Ovary (tissue), 9 donors: Measurements from ENCODE around the gene AQP2. TPM values are rescaled to one million over a fixed set of nuclear protein-coding genes. Genes with fewer than 3 reads are reported as not detected.

Experiments used
- DNase-seq, 5 donors: peaks; one replicate each; pipeline ENCODE4 v3.0.0-alpha.2; 2019 to 2020
- H3K27ac ChIP-seq, 2 donors: fragments of 200-600 bp; one replicate each; pipeline versions ENCODE4 v1.5.1 to v1.8.0; 2019 to 2022
- H3K27me3 ChIP-seq: fragments of 200-600 bp; one replicate; pipeline ENCODE4 v1.8.0; 2022
- H3K36me3 ChIP-seq: fragments of 200-600 bp; sonication (generic); one replicate; pipeline ENCODE4 v1.5.1; 2019
- H3K4me1 ChIP-seq: one replicate; pipeline ENCODE4 v1.8.1; 2013; ENCODE audit warnings: mild to moderate bottlenecking, moderate library complexity; ENCODE audit not compliant: insufficient read depth
- H3K4me3 ChIP-seq: fragments of 200-600 bp; sonication (generic); one replicate; pipeline ENCODE4 v1.5.1; 2017
- H3K9me3 ChIP-seq, 2 donors: fragments of 200-600 bp in 1 of 2; sonication (generic) in 1 of 2; one replicate each; pipeline versions ENCODE4 v1.5.1 to v1.8.1; 2013 to 2019; ENCODE audit warnings: mild to moderate bottlenecking in 1 of 2, moderate library complexity in 1 of 2
- CTCF ChIP-seq, 3 donors: fragments of 450-650 bp in 2 of 3; fragments of 200-600 bp in 1 of 3; IDR thresholded peaks; one replicate each; pipeline versions ENCODE4 v1.5.1 to v1.8.0; 2016 to 2022; ENCODE audit warnings: antibody characterized with exemption in 3 of 3, mild to moderate bottlenecking in 1 of 3
- EP300 ChIP-seq: sonication (generic); formaldehyde crosslinking; IDR thresholded peaks from one replicate; pipeline ENCODE4 v1.6.1; 2017; ENCODE audit warnings: antibody characterized with exemption
- POLR2A ChIP-seq: fragments of 450-650 bp; IDR thresholded peaks from one replicate; pipeline ENCODE4 v1.6.1; 2017; ENCODE audit warnings: antibody characterized with exemption, mild to moderate bottlenecking, moderate library complexity
- WGBS, 3 donors: extraction: QIAGEN DNeasy Blood & Tissue Kit in 1 of 3; methylation state at CpG; one replicate each; pipeline versions ENCODE4 v1.1.5 to v1.1.7; 2013 to 2017; 5-methylcytosine and 5-hydroxymethylcytosine counted together
- intact Hi-C, 4 donors: fragments of 100-400 bp; cut with DNase I; formaldehyde crosslinking; loops; one replicate each; pipeline versions ENCODE4 v1.11.0 to v1.15.1; 2022 to 2023
- polyA plus RNA-seq, 2 donors: library from polyadenylated mRNA; stranded (reverse); fragments of 200-250 nt in 1 of 2; fragments of 350-450 nt in 1 of 2; fragmentation: Illumina TruSeq in 1 of 2; extraction: RNeasy Lipid Tissue Mini Kit (QIAGEN cat#74804) in 1 of 2; gene quantifications; one replicate each; pipeline ENCODE4 v1.2.3, GENCODE V29; 2013 to 2014
- total RNA-seq, 7 donors: library from RNA; depleted of rRNA in 2 of 7; stranded (reverse); fragments of >200 nt in 2 of 7; fragmentation: NEBNext Ultra II Directional in 3 of 7; extraction: Animal tissue kit (Norgen Biotek cat#: 25700) in 3 of 7; gene quantifications; one replicate each; pipeline versions ENCODE4 v1.1.0 to v1.2.4, GENCODE V29; 2016 to 2023
- donor health status: DM: no; HTN: no; CAD: no; lungs with moderate emphysema.
- donor health status: DM: no; HTN: no; CAD: no.
- donor health status: Bipolar disorder and iron deficiency.
- donor health status: DM: yes; HTN: yes; CAD: no.
- donor health status: DM: no; HTN: no; CAD: no.
- donor health status: DM: yes; HTN: yes; CAD: no.

AQP2 gene
- total and polyA plus RNA-seq, 9 donors: 0.11 to 3.7 (median 2.1) TPM; not detected in 6

GRCh38 chr12:49959685-49960473 is 9.3 kb downstream of the AQP2 start:
- 43 to 53% (median 44%) methylated on average over 11 of the region's 11 CpGs for WGBS, 3 donors
- Histone ChIP-seq H3K4me3 (no peak overlapping the region), H3K4me1 (peaks cover 3% of the 10 kb centered on the region), H3K36me3 (no peaks in the 10 kb centered on the region), H3K27ac (no peak overlapping the region), H3K27me3 (peaks cover 4% of the 10 kb centered on the region), H3K9me3 (no peaks in the 10 kb centered on the region)
- intact Hi-C loops: loop anchor here in 1 of 4 donors (10.0 kb wide), 3 partner anchors 95 to 215 kb away; partner anchors contain the start of gene ASIC1
- DNase-seq: no peak
- no peak for TF ChIP-seq EP300

GRCh38 chr12:49960474-49961110 is 10.1 kb downstream of the AQP2 start:
- no peak for DNase-seq
- TF ChIP-seq CTCF (IDR thresholded peaks at IDR 0.05) (no peak), EP300 (no peak)
- intact Hi-C loops: loop anchor here in 1 of 4 donors (10.0 kb wide), 3 partner anchors 94 to 214 kb away; partner anchors contain the start of gene ASIC1
- no peaks in the 10 kb centered on the region for H3K36me3 ChIP-seq
- H3K4me1 ChIP-seq: peaks cover 3% of the 10 kb centered on the region
- H3K4me3 ChIP-seq: no peak overlapping the region
- H3K9me3 ChIP-seq: no peaks in the 10 kb centered on the region
- 26 to 42% (median 34%) methylated on average over 13 of the region's 13 CpGs for WGBS, 3 donors
- no peak overlapping the region for H3K27ac ChIP-seq
- peaks cover 4% of the 10 kb centered on the region for H3K27me3 ChIP-seq

GRCh38 chr12:49961111-49961922 is 10.8 kb downstream of the AQP2 start, which contains the start of gene AQP5:
TSS of gene AQP5 (plus strand) at chr12:49961872. CDS start at chr12:49962018, 146 bp downstream.
- peaks cover 4% of the 10 kb centered on the region for H3K27me3 ChIP-seq
- WGBS, 3 donors: 1 to 3% (median 2%) methylated on average over 68 to 111 of the region's 111 CpGs
- TF ChIP-seq POLR2A: no peak
- TF ChIP-seq CTCF (IDR thresholded peaks at IDR 0.05): no peak
- no peak for TF ChIP-seq EP300
- DNase-seq: peak in 2 of 5 donors; percentile 44 to 54
- intact Hi-C loops: loop anchor here in 1 of 4 donors (10.0 kb wide), 3 partner anchors 93 to 213 kb away; partner anchors contain the start of gene ASIC1
- H3K9me3 ChIP-seq: no peaks in the 10 kb centered on the region
- H3K27ac ChIP-seq: no peak within 1 kb of the TSS
- H3K4me1 ChIP-seq: peaks cover 3% of the 10 kb centered on the region
- H3K4me3 ChIP-seq: peak within 1 kb of the TSS; percentile 11
- no peaks in the 10 kb centered on the region for H3K36me3 ChIP-seq

- intact Hi-C loops: loop anchor here in 1 of 4 donors (10.0 kb wide), 3 partner anchors 93 to 213 kb away; partner anchors contain the start of gene ASIC1
- 65 to 68% (median 66%) methylated on average over 36 to 37 of the region's 37 CpGs for WGBS, 3 donors
Measured at GRCh38 chr12:49961993-49962764, 11.6 kb downstream of the AQP2 start.

More at GRCh38 chr12:49961993-49962764, 11.6 kb downstream of the AQP2 start:
- peaks cover 4% of the 10 kb centered on the region for H3K4me1 ChIP-seq
- H3K9me3 ChIP-seq: no peaks in the 10 kb centered on the region
- H3K36me3 ChIP-seq: no peaks in the 10 kb centered on the region
- TF ChIP-seq POLR2A: no peak
- TF ChIP-seq EP300: no peak
- TF ChIP-seq CTCF (IDR thresholded peaks at IDR 0.05): no peak
- H3K27me3 ChIP-seq: peaks cover 4% of the 10 kb centered on the region
- no peak overlapping the region for H3K4me3 ChIP-seq
- DNase-seq: no peak
- no peak overlapping the region for H3K27ac ChIP-seq
